Measurements from ENCODE around the gene KIRREL1. TPM values are rescaled to one million over a fixed set of nuclear protein-coding genes. Genes with fewer than 3 reads are reported as not detected.

KIRREL1 gene
- total RNA-seq, 2 donors from 2014 or later, result 5.8 to 12.8 TPM

DNA sequence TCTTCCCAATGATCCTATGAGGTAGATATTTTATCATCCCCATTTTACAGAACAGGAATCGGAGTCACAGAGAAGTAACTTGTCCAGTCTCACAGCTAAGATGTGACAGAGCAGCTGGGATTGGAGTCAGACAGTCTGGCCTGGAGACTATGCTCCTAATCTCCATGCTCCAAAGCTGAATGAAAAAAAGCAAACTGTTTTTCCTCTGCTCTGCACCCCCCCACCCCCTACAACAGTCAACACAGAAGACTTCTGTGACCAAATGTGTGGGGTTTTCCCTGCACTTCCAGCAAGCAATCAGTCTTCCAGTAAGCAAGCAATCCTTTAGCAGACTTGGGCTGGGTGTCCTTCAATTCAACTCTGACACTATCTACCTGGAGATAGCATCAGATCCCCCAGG is 33.2 kb downstream of the KIRREL1 start:
- no peak for DNase-seq
- Histone ChIP-seq H3K9ac (ENCODE audit: low read depth in 2 of 2, low read length in 2 of 2) (no peak overlapping the region), H3K27me3 (no peaks in the 10 kb centered on the region), H3K9me3 (no peaks in the 10 kb centered on the region), H3K4me1 (peaks cover under 1% of the 10 kb centered on the region), H3K27ac (no peak overlapping the region), H3K36me3 (no peaks in the 10 kb centered on the region), H3K4me3 (no peak overlapping the region)
- TF ChIP-seq CTCF (IDR thresholded peaks at IDR 0.05), result no peak
- intact Hi-C loops (cut with DNase I), result no loop called here

DNA sequence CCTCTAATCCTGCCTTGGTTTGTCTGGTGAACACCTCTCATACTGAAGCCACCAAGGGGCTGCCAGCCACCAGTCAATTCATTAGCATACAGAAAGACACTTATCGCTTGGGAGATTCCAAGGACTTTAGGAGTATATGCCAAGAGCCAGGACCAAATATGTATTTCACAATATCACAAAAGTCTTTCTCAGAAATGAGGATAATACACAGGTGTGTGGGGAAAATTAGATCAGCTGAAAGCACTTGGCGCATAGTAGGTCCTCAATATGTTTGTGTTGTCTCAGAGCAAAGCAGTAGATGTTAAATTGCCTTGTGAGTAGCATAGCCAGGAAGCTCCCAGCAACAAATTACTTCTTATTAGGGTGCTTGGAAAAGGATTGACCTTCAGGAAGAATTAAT is 34.1 kb downstream of the KIRREL1 start:
- no peak overlapping the region for H3K27ac ChIP-seq
- H3K9me3 ChIP-seq, result no peaks in the 10 kb centered on the region
- no peak overlapping the region for H3K4me3 ChIP-seq
- H3K9ac ChIP-seq (ENCODE audit: low read depth in 2 of 2, low read length in 2 of 2), result no peak overlapping the region
- H3K27me3 ChIP-seq, result no peaks in the 10 kb centered on the region
- no peak for TF ChIP-seq CTCF (IDR thresholded peaks at IDR 0.05)
- DNase-seq, result no peak
- H3K4me1 ChIP-seq, result no peaks in the 10 kb centered on the region
- intact Hi-C loops (cut with DNase I), result no loop called here
- no peaks in the 10 kb centered on the region for H3K36me3 ChIP-seq

DNA sequence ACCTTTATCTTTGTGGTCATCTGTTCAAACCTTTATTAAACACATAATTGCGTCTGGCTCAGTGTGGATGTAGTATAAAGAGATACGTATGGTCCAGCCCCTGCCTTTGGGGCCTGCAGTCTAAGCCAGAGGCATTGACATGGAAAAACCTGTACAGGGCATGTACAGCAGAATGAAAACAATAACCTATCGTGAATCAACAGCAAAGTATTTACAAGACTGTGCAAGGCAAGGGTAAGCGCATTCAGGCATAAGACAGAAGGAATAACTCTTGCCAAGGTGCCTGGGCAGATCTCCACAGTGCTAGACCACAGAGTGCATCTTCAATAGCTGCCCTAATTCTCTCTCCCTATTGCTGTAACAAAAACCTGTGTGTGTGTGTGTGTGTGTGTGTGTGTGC is 35.5 kb downstream of the KIRREL1 start:
- Histone ChIP-seq H3K36me3 (no peaks in the 10 kb centered on the region), H3K27me3 (no peaks in the 10 kb centered on the region), H3K9ac (ENCODE audit: low read depth in 2 of 2, low read length in 2 of 2) (no peak overlapping the region), H3K9me3 (no peaks in the 10 kb centered on the region), H3K4me3 (no peak overlapping the region), H3K4me1 (no peaks in the 10 kb centered on the region), H3K27ac (no peak overlapping the region)
- no peak for DNase-seq
- no peak for TF ChIP-seq CTCF (IDR thresholded peaks at IDR 0.05)
- intact Hi-C loops (cut with DNase I), result no loop called here

DNA sequence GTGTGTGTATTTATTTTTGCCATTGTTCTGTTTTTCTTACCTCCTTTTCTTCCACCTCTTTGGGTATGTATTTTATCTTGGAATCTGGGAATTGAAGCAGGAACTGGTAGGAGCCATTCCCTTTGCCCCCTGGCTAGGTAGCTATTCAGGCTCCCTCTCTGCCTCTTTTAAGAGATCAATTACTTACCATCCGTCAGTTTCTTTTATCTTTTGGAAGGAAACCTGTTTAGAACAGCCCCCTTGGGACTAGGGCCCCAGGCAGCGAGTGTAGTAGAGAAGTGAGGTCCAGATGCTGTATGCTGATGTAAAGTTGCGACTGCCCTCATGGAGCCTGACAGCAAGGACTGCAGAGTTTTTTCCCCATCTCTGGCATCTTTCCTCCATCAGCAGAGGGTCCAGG is 41.6 kb downstream of the KIRREL1 start:
- Histone ChIP-seq H3K36me3 (no peaks in the 10 kb centered on the region), H3K27ac (no peak overlapping the region), H3K27me3 (no peaks in the 10 kb centered on the region)

GRCh38 chr1:158035976-158036583 is 42.6 kb downstream of the KIRREL1 start:
- H3K27ac ChIP-seq, result no peak overlapping the region
- intact Hi-C loops (cut with DNase I), result loop anchor here (5.0 kb wide), 2 partner anchors 39 to 51 kb away; no protein-coding TSS in a partner anchor

More for the DNA sequence above, 41.6 kb downstream of the KIRREL1 start:
- Histone ChIP-seq H3K4me3 (no peak overlapping the region), H3K9ac (ENCODE audit: low read depth in 2 of 2, low read length in 2 of 2) (no peak overlapping the region), H3K4me1 (no peaks in the 10 kb centered on the region), H3K9me3 (no peaks in the 10 kb centered on the region)
- no peak for TF ChIP-seq CTCF (IDR thresholded peaks at IDR 0.05)
- intact Hi-C loops (cut with DNase I), result loop anchor here (5.0 kb wide), 2 partner anchors 38 to 52 kb away; no protein-coding TSS in a partner anchor
- no peak for DNase-seq

More at GRCh38 chr1:158035976-158036583, 42.6 kb downstream of the KIRREL1 start:
- peak; percentile 68 for TF ChIP-seq CTCF (IDR thresholded peaks at IDR 0.05)
- Histone ChIP-seq H3K27me3 (no peaks in the 10 kb centered on the region), H3K9me3 (no peaks in the 10 kb centered on the region), H3K36me3 (no peaks in the 10 kb centered on the region), H3K4me3 (no peak overlapping the region), H3K4me1 (no peaks in the 10 kb centered on the region), H3K9ac (ENCODE audit: low read depth in 2 of 2, low read length in 2 of 2) (no peak overlapping the region)
- DNase-seq, result peak; percentile 42

All from colonic mucosa (tissue), 4 donors.